HFFc6 (cell line): ENCODE data around the gene NEK8. TPM values are rescaled to one million over a fixed set of nuclear protein-coding genes. Genes with fewer than 3 reads are reported as not detected.
"Not testable (repeated sequence)": the region's sequence is repeated elsewhere in the genome, so short reads cannot be mapped to it uniquely, and the experiment has no call there.

Source experiments
- DNase-seq: peaks from one replicate; pipeline ENCODE4 v3.0.0-alpha.2; 2018
- H3K27ac Mint-ChIP-seq: 2 replicates; pipeline ENCODE4 v1.8.0; 2020; ENCODE audit warnings: mild to moderate bottlenecking, mixed read lengths
- H3K27me3 Mint-ChIP-seq: 2 replicates; pipeline ENCODE4 v1.8.0; 2021; ENCODE audit warnings: mild to moderate bottlenecking, moderate library complexity, mixed read lengths; ENCODE audit not compliant: insufficient read depth
- H3K36me3 Mint-ChIP-seq: 2 replicates; pipeline ENCODE4 v1.8.0; 2021; ENCODE audit warnings: low read depth, mixed read lengths
- H3K4me1 Mint-ChIP-seq: 2 replicates; pipeline ENCODE4 v1.8.0; 2020; ENCODE audit warnings: low read depth, mixed read lengths
- H3K4me3 Mint-ChIP-seq: 2 replicates; pipeline ENCODE4 v1.8.0; 2020; ENCODE audit warnings: mild to moderate bottlenecking, moderate library complexity, mixed read lengths
- H3K9me3 Mint-ChIP-seq: 2 replicates; pipeline ENCODE4 v1.8.0; 2020; ENCODE audit warnings: mild to moderate bottlenecking, mixed read lengths
- total RNA-seq, 6 experiments: library from RNA; stranded (reverse); fragmentation: NEBNext Ultra II Directional; extraction: Animal tissue kit (Norgen Biotek cat#: 25700); gene quantifications; 2 replicates in 1 of 6; 3 replicates in 5 of 6; pipeline ENCODE4 v1.2.3, GENCODE V29; 2021
- TF ChIP-seq, protein P1 (sequence below): fragments of 200-600 bp; sonication (generic); IDR thresholded peaks from 2 replicates; pipeline ENCODE4 v1.5.0; 2021; ENCODE audit warnings: antibody characterized with exemption, mild to moderate bottlenecking

NEK8 gene
- total RNA-seq, 6 experiments from 2014 or later = 1.9 to 3.1 (median 2.5) TPM

DNA sequence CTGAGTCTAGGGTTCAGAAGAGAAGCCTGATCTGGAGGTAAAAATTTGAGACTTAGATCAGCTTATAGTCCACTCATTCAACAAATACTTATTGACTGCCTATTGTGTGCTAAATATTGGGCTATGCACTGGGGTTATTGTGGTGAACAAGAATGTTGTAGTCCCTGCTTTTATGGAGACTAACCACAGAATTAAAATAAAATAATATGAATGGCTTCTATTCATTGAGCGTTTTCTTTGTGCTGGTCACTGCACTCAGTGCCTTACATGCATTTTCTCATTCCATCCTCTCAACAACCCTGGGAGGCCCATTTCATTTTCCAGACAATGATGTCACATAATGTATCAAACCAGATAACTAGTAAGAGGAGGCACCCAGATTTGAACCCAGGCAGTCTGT is 4.8 kb downstream of the NEK8 start:
- Mint-ChIP-seq H3K27ac (no peak overlapping the region), H3K4me3 (no peak overlapping the region), H3K4me1 (peaks cover 12% of the 10 kb centered on the region), H3K9me3 (no peaks in the 10 kb centered on the region), H3K36me3 (peaks cover 4% of the 10 kb centered on the region; the same call in 1 of the 2 replicates), H3K27me3 (no peaks in the 10 kb centered on the region)
- TF ChIP-seq, protein P1, sequence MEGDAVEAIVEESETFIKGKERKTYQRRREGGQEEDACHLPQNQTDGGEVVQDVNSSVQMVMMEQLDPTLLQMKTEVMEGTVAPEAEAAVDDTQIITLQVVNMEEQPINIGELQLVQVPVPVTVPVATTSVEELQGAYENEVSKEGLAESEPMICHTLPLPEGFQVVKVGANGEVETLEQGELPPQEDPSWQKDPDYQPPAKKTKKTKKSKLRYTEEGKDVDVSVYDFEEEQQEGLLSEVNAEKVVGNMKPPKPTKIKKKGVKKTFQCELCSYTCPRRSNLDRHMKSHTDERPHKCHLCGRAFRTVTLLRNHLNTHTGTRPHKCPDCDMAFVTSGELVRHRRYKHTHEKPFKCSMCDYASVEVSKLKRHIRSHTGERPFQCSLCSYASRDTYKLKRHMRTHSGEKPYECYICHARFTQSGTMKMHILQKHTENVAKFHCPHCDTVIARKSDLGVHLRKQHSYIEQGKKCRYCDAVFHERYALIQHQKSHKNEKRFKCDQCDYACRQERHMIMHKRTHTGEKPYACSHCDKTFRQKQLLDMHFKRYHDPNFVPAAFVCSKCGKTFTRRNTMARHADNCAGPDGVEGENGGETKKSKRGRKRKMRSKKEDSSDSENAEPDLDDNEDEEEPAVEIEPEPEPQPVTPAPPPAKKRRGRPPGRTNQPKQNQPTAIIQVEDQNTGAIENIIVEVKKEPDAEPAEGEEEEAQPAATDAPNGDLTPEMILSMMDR = no peak
- DNase-seq = no peak

DNA sequence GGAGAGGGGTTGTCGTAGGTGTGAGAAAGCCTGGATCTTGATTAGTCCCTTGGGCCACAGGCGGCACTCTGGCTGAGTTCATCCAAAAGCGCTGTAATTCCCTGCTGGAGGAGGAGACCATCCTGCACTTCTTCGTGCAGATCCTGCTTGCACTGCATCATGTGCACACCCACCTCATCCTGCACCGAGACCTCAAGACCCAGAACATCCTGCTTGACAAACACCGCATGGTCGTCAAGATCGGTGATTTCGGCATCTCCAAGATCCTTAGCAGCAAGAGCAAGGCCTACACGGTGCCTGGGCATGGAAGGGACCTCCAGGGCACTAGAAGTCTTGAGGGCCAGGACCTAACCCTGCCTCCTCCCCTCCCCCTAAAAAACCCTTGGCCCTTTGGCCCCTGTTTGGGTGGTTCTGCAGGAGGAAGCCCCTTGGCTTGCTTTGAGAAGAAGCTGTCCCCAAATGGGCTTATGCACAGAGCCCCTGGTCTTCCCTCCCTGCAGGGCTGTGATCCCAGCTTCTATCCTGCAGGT is 6.2 kb downstream of the NEK8 start:
- TF ChIP-seq, protein P1 = no peak
- peaks cover 5% of the 10 kb centered on the region for H3K9me3 Mint-ChIP-seq
- H3K4me1 Mint-ChIP-seq = peaks cover 9% of the 10 kb centered on the region
- DNase-seq = no peak
- H3K27me3 Mint-ChIP-seq = no peaks in the 10 kb centered on the region; the same call in 1 of the 2 replicates
- H3K4me3 Mint-ChIP-seq = no peak overlapping the region
- H3K36me3 Mint-ChIP-seq = peaks cover 3% of the 10 kb centered on the region
- no peak overlapping the region for H3K27ac Mint-ChIP-seq

DNA sequence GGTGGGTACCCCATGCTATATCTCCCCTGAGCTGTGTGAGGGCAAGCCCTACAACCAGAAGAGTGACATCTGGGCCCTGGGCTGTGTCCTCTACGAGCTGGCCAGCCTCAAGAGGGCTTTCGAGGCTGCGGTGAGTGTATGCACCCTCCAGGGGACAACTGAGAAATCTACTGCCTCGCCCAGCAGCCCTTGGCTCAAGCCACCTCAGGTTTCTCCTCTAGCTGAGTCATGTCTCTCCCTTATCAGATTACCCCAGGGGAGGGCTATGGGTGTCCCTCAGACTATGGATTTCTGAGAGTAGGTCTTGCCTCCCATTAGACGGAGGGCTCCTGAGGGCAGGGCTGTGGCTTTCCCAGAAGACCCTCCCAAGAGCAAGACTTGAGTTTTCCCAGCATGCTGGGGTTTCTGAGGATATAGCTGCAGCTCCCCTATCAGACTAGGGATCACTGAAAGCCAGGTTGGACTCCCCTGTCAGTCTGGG is 6.7 kb downstream of the NEK8 start:
- H3K36me3 Mint-ChIP-seq = peaks cover 5% of the 10 kb centered on the region
- H3K27ac Mint-ChIP-seq = no peak overlapping the region
- no peaks in the 10 kb centered on the region; the same call in 1 of the 2 replicates for H3K27me3 Mint-ChIP-seq
- no peak overlapping the region for H3K4me3 Mint-ChIP-seq
- H3K4me1 Mint-ChIP-seq = peaks cover 11% of the 10 kb centered on the region
- DNase-seq = no peak
- TF ChIP-seq, protein P1 = no peak
- H3K9me3 Mint-ChIP-seq = peaks cover 8% of the 10 kb centered on the region

DNA sequence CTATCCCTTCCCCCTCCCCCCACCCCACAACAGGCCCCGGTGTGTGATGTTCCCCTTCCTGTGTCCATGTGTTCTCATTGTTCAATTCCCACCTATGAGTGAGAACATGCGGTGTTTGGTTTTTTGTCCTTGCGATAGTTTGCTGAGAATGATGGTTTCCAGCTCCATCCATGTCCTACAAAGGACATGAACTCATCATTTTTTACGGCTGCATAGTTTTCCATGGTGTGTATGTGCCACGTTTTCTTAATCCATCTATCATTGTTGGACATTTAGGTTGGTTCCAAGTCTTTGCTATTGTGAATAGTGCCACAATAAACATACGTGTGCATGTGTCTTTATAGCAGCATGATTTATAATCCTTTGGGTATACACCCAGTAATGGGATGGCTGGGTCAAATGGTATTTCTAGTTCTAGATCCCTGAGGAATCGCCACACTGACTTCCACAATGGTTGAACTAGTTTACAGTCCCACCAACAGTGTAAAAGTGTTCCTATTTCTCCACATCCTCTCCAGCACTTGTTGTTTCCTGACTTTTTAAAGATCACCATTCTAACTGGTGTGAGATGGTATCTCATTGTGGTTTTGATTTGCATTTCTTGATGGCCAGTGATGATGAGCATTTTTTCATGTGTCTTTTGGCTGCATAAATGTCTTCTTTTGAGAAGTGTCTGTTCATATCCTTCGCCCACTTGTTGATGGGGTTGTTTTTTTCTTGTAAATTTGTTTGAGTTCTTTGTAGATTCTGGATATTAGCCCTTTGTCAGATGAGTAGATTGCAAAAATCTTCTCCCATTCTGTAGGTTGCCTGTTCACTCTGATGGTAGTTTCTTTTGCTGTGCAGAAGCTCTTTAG is 7.6 kb downstream of the NEK8 start:
- Mint-ChIP-seq H3K4me1 (peaks cover 11% of the 10 kb centered on the region), H3K36me3 (peaks cover 10% of the 10 kb centered on the region)
- not testable (repeated sequence) for H3K9me3 Mint-ChIP-seq, H3K27ac Mint-ChIP-seq, DNase-seq, H3K27me3 Mint-ChIP-seq, H3K4me3 Mint-ChIP-seq

DNA sequence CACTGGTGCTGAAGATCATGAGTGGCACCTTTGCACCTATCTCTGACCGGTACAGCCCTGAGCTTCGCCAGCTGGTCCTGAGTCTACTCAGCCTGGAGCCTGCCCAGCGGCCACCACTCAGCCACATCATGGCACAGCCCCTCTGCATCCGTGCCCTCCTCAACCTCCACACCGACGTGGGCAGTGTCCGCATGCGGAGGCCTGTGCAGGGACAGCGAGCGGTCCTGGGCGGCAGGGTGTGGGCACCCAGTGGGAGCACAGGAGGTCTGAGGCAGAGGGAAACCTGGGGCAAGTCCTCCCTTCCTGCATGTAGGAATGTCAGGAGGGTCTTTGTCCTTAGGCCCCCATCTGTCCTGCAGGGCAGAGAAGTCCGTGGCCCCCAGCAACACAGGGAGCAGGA is 8.7 kb downstream of the NEK8 start:
- Mint-ChIP-seq H3K4me1 (peaks cover 11% of the 10 kb centered on the region), H3K27ac (no peak overlapping the region), H3K36me3 (peaks cover 10% of the 10 kb centered on the region), H3K27me3 (no peaks in the 10 kb centered on the region; the same call in 1 of the 2 replicates), H3K9me3 (peaks cover 8% of the 10 kb centered on the region), H3K4me3 (no peak overlapping the region)
- DNase-seq = no peak
- TF ChIP-seq, protein P1 = no peak
